H1 (cell line): ENCODE measurements around the gene UBA5. TPM values are rescaled to one million over a fixed set of nuclear protein-coding genes. Genes with fewer than 3 reads are reported as not detected.

Source experiments
- CHD7 ChIP-seq: fragments of 300-600 bp; sonication (generic); IDR thresholded peaks from 2 replicates; pipeline ENCODE4 v1.7.1; 2012; ENCODE audit warnings: low read length, moderate library complexity, mild to moderate bottlenecking, inconsistent platforms; ENCODE audit not compliant: insufficient replicate concordance
- E2F6 ChIP-seq: IDR thresholded peaks from 2 replicates; pipeline ENCODE4 v1.6.1; 2012; ENCODE audit warnings: inconsistent platforms
- JUN ChIP-seq: IDR thresholded peaks from 2 replicates; pipeline ENCODE4 v1.6.1; 2011; ENCODE audit warnings: low read depth, mild to moderate bottlenecking, improper control_type of control experiment, low read length
- MAFK ChIP-seq: IDR thresholded peaks from 2 replicates; pipeline ENCODE4 v1.6.1; 2012; ENCODE audit warnings: low read depth, mild to moderate bottlenecking, improper control_type of control experiment, low read length
- POLR2AphosphoS5 ChIP-seq: IDR thresholded peaks from 2 replicates; pipeline ENCODE4 v1.6.1; 2011; ENCODE audit warnings: low read depth, low read length
- SUZ12 ChIP-seq: fragments of 200-600 bp; sonication (generic); IDR thresholded peaks from 2 replicates; pipeline ENCODE4 v1.6.1; 2012; ENCODE audit warnings: mild to moderate bottlenecking, inconsistent platforms, low read length, moderate library complexity, mixed read lengths
- YY1 ChIP-seq: IDR thresholded peaks from 2 replicates; pipeline ENCODE4 v1.6.1; 2011; ENCODE audit warnings: low read depth, mild to moderate bottlenecking, low read length
- polyA plus RNA-seq, 7 experiments: library from polyadenylated mRNA; depleted of rRNA in 3 of 7; stranded (reverse) in 5 of 7; unstranded in 2 of 7; fragments of >200 nt in 5 of 7; fragments of 200-250 nt in 2 of 7; gene quantifications; 1 replicate in 5 of 7; 2 replicates in 1 of 7; 4 replicates in 1 of 7; pipeline versions ENCODE4 v1.2.1 to v1.2.3, GENCODE V29; 2011 to 2013; ENCODE audit warnings: missing spikeins in 2 of 7, mixed read lengths in 2 of 7
- total RNA-seq: library from RNA; stranded (reverse); fragmentation: NEBNext Ultra II Directional; extraction: Animal tissue kit (Norgen Biotek cat#: 25700); gene quantifications from 2 replicates; pipeline ENCODE4 v1.2.1, GENCODE V29; 2021

Gene UBA5
- total and polyA plus RNA-seq, 2 of the 8 experiments (the other 6 are each of a cell fraction or from before 2014, with no cell fraction given), result 11.0 to 28.0 TPM

- TF ChIP-seq E2F6 (no peak), POLR2AphosphoS5 (no peak), CHD7 (no peak), SUZ12 (no peak), JUN (no peak), MAFK (no peak), YY1 (no peak)
Measured at GRCh38 chr3:132695422-132695821, 35.3 kb downstream of the UBA5 start (continued).
